ENCODE measurements around the gene YKT6.

Gene YKT6

DNA sequence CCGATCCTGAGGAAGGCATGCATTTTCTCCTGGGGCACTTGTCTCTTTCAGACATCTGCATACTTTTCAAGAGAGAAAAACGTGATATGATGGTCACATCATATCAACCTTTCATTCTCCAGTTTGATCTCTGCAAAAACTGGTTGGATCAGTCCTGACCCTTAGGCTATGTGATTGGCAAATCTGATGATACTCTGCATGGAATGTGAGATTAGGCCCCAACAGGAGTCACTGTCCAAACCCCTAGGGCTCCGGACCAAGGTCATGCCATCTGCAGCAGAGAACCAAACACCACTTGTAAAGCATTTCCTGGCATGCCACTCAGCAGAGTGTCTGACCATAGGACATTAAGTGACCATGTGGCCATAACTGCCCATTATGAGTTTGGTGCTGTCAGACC lies 20.1 kb upstream of the YKT6 start:
- H3K4me3 ChIP-seq (ENCODE audit: low read length): no peak overlapping the region
- H3K4me1 ChIP-seq (ENCODE audit: low read length): peaks cover 7% of the 10 kb centered on the region
- no peaks in the 10 kb centered on the region for H3K79me2 ChIP-seq (ENCODE audit: low read length)
- H3K27me3 ChIP-seq (ENCODE audit: low read depth, low read length): peaks cover 16% of the 10 kb centered on the region; the same call in 1 of the 2 replicates
- H3K9me3 ChIP-seq (ENCODE audit: insufficient read depth, low read length): no peaks in the 10 kb centered on the region
- no peaks in the 10 kb centered on the region for H3K36me3 ChIP-seq (replicated peaks; ENCODE audit: low read depth, low read length)
- H3K9ac ChIP-seq (ENCODE audit: low read length): no peak overlapping the region
- TF ChIP-seq, protein P1, sequence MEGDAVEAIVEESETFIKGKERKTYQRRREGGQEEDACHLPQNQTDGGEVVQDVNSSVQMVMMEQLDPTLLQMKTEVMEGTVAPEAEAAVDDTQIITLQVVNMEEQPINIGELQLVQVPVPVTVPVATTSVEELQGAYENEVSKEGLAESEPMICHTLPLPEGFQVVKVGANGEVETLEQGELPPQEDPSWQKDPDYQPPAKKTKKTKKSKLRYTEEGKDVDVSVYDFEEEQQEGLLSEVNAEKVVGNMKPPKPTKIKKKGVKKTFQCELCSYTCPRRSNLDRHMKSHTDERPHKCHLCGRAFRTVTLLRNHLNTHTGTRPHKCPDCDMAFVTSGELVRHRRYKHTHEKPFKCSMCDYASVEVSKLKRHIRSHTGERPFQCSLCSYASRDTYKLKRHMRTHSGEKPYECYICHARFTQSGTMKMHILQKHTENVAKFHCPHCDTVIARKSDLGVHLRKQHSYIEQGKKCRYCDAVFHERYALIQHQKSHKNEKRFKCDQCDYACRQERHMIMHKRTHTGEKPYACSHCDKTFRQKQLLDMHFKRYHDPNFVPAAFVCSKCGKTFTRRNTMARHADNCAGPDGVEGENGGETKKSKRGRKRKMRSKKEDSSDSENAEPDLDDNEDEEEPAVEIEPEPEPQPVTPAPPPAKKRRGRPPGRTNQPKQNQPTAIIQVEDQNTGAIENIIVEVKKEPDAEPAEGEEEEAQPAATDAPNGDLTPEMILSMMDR (IDR thresholded peaks at IDR 0.05; ENCODE audit: low read depth, low read length): no peak
- TF ChIP-seq EZH2phosphoT487 (IDR thresholded peaks at IDR 0.05; ENCODE audit: low read depth): no peak
- no peak overlapping the region for H3K27ac ChIP-seq (ENCODE audit: low read length)
- H2AFZ ChIP-seq (ENCODE audit: low read depth, low read length): no peak overlapping the region
- no peak overlapping the region for H3K4me2 ChIP-seq (ENCODE audit: low read length)
- H4K20me1 ChIP-seq (ENCODE audit: insufficient read depth, low read length): no peaks in the 10 kb centered on the region

DNA sequence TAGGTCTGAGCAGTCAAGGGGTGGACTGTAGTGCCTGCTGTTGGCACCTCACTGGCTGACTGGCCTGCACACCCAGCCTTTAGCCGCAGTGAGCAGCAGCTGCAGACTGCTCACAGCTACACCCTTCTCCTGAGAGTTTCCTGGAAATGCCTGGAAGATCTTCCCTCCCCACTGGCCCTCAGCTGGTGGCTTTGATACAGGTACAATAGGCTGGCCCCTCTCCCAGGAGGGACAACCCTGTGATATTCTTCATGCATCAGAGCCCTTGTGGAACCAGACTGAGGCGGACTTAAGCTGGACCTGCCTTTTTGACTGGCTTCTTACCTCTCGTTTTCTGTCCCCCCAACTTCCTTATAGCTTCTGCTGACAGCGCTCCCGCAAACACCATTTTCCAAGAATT lies 18.0 kb upstream of the YKT6 start:
- Histone ChIP-seq H3K27ac (ENCODE audit: low read length) (no peak overlapping the region), H3K4me3 (ENCODE audit: low read length) (no peak overlapping the region), H3K4me1 (ENCODE audit: low read length) (peaks cover 7% of the 10 kb centered on the region), H3K79me2 (ENCODE audit: low read length) (no peaks in the 10 kb centered on the region), H2AFZ (ENCODE audit: low read depth, low read length) (no peak overlapping the region), H3K27me3 (ENCODE audit: low read depth, low read length) (peaks cover 16% of the 10 kb centered on the region; the same call in 1 of the 2 replicates), H3K4me2 (ENCODE audit: low read length) (no peak overlapping the region), H3K9ac (ENCODE audit: low read length) (no peak overlapping the region), H3K9me3 (ENCODE audit: insufficient read depth, low read length) (no peaks in the 10 kb centered on the region), H3K36me3 (replicated peaks; ENCODE audit: low read depth, low read length) (no peaks in the 10 kb centered on the region), H4K20me1 (ENCODE audit: insufficient read depth, low read length) (no peaks in the 10 kb centered on the region)
- TF ChIP-seq EZH2phosphoT487 (IDR thresholded peaks at IDR 0.05; ENCODE audit: low read depth): no peak
- TF ChIP-seq, protein P1 (IDR thresholded peaks at IDR 0.05; ENCODE audit: low read depth, low read length): no peak

DNA sequence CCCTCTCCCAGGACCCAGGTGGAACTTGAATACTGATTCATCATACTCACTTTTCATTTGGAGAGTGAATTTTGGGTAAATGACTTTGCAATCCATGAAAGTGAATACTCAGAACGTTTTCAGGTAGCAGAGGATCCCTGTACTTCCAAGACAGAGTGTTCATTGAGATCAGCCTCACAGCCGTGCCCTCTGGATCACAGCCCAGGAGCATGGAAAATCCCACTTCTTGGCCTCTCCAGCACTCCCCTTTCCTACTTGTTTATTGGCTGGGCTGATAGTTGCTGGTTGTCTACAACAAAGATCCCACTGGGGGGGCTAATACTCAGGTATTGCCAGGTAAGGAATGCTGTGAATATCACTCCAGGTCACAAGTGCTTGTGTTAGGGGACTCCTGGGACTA lies 17.4 kb upstream of the YKT6 start:
- Histone ChIP-seq H4K20me1 (ENCODE audit: insufficient read depth, low read length) (no peaks in the 10 kb centered on the region), H2AFZ (ENCODE audit: low read depth, low read length) (no peak overlapping the region), H3K79me2 (ENCODE audit: low read length) (no peaks in the 10 kb centered on the region), H3K36me3 (replicated peaks; ENCODE audit: low read depth, low read length) (no peaks in the 10 kb centered on the region), H3K4me1 (ENCODE audit: low read length) (peaks cover 7% of the 10 kb centered on the region), H3K9me3 (ENCODE audit: insufficient read depth, low read length) (no peaks in the 10 kb centered on the region), H3K4me3 (ENCODE audit: low read length) (no peak overlapping the region), H3K4me2 (ENCODE audit: low read length) (no peak overlapping the region), H3K27me3 (ENCODE audit: low read depth, low read length) (peaks cover 16% of the 10 kb centered on the region; the same call in 1 of the 2 replicates), H3K9ac (ENCODE audit: low read length) (no peak overlapping the region), H3K27ac (ENCODE audit: low read length) (no peak overlapping the region)
- no peak for TF ChIP-seq EZH2phosphoT487 (IDR thresholded peaks at IDR 0.05; ENCODE audit: low read depth)
- TF ChIP-seq, protein P1 (IDR thresholded peaks at IDR 0.05; ENCODE audit: low read depth, low read length): no peak

DNA sequence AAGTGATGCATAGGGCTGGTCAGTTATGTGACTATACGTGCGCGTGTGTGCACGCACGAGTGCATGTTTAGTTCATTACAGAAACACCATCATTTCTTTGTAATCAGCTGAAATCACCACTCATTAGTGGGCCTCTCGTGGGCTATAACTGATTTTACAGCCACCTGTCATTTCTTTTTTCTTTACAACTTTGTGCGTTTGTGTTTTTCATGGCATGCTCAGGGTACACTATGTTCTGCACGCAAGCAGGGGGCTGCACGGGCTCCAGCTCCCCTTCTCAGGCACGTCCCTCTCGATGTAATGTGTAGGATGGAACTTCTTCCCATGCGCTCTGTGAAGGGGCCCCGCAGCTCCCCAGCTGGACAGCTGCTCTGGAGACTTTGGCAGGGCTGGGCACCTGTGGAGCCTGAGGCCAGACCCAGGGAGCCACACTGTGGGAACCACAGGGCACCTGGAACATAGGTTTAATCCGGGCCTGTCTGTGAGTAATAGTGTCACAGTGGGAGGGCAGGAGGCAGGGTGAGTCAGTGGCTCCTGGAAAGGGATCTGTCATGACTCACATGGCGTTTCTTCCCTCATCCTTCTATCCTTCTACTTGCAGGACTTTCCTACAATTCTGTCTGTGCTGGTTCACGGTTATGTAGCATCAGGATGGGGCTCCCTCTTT lies 16.4 kb upstream of the YKT6 start:
- Histone ChIP-seq H3K9me3 (ENCODE audit: insufficient read depth, low read length) (no peaks in the 10 kb centered on the region), H3K9ac (ENCODE audit: low read length) (no peak overlapping the region), H3K79me2 (ENCODE audit: low read length) (no peaks in the 10 kb centered on the region), H3K27me3 (ENCODE audit: low read depth, low read length) (peaks cover 16% of the 10 kb centered on the region; the same call in 1 of the 2 replicates), H3K27ac (ENCODE audit: low read length) (no peak overlapping the region), H3K4me2 (ENCODE audit: low read length) (no peak overlapping the region), H3K4me1 (ENCODE audit: low read length) (peaks cover 7% of the 10 kb centered on the region), H2AFZ (ENCODE audit: low read depth, low read length) (peak overlapping the region; percentile 41; the same call in 1 of the 2 replicates), H3K36me3 (replicated peaks; ENCODE audit: low read depth, low read length) (no peaks in the 10 kb centered on the region), H3K4me3 (ENCODE audit: low read length) (no peak overlapping the region), H4K20me1 (ENCODE audit: insufficient read depth, low read length) (no peaks in the 10 kb centered on the region)
- no peak for TF ChIP-seq EZH2phosphoT487 (IDR thresholded peaks at IDR 0.05; ENCODE audit: low read depth)
- TF ChIP-seq, protein P1 (IDR thresholded peaks at IDR 0.05; ENCODE audit: low read depth, low read length): no peak
